Activated naive CD4-positive, alpha-beta T cell treated with anti-CD3 and anti-CD28 coated beads for 36 hours (primary cell): ENCODE data around the gene TBC1D4. TPM values are rescaled to one million over a fixed set of nuclear protein-coding genes. Genes with fewer than 3 reads are reported as not detected.

Experiments
- CTCF ChIA-PET: fragments of 350-600 bp; sonication (Branson Sonifier 250); formaldehyde crosslinking; loops from one replicate; lab custom pipeline; 2021; ENCODE audit warnings: antibody characterized with exemption; lab: Charles Lee
- DNase-seq: peaks from one replicate; pipeline ENCODE4 v3.0.0-alpha.2; 2020
- H3K27ac Mint-ChIP-seq: one replicate; pipeline ENCODE4 v1.8.0; 2021; ENCODE audit warnings: mild to moderate bottlenecking, mixed read lengths
- H3K27me3 Mint-ChIP-seq: one replicate; pipeline ENCODE4 v1.8.0; 2021; ENCODE audit warnings: low read depth, mixed read lengths
- H3K36me3 Mint-ChIP-seq: one replicate; pipeline ENCODE4 v1.8.0; 2021; ENCODE audit warnings: low read depth, mixed read lengths
- H3K4me1 Mint-ChIP-seq: one replicate; pipeline ENCODE4 v1.8.0; 2021; ENCODE audit warnings: low read depth, mixed read lengths
- H3K4me3 Mint-ChIP-seq: one replicate; pipeline ENCODE4 v1.8.0; 2021; ENCODE audit warnings: mild to moderate bottlenecking, moderate library complexity, mixed read lengths
- H3K9me3 Mint-ChIP-seq: one replicate; pipeline ENCODE4 v1.8.0; 2021; ENCODE audit warnings: mixed read lengths
- intact Hi-C: fragments of 100-400 bp; cut with micrococcal nuclease; formaldehyde crosslinking; loops from one replicate; pipeline ENCODE4 v1.15.1; 2023
- total RNA-seq, 2 experiments: library from RNA; stranded (reverse); gene quantifications; one replicate each; pipeline ENCODE4 v1.2.3, GENCODE V29; 2021

The TBC1D4 gene
- total RNA-seq, 2 experiments from 2014 or later = 13.4 to 19.7 TPM

DNA sequence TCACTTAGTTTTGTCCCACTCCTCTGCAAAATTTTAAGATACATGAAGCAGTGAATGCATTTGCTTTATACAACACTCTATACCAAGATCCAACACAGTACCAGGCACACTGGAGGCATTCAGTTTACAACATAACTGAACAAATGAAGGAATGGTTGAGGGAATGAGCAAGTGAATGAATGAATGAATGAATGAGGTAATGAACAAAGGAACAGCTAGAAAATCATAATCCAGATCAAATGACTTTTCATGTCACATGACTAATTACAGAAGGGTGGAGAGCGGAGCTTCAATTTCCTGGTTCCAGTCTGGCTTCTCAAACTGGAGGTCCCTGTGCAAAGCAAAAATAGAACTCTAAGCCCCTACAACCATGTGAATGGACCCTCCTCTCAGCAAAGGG is 16.7 kb downstream of the TBC1D4 start:
- H3K9me3 Mint-ChIP-seq = no peaks in the 10 kb centered on the region
- CTCF ChIA-PET = no interaction called here
- peaks cover 14% of the 10 kb centered on the region for H3K27me3 Mint-ChIP-seq

DNA sequence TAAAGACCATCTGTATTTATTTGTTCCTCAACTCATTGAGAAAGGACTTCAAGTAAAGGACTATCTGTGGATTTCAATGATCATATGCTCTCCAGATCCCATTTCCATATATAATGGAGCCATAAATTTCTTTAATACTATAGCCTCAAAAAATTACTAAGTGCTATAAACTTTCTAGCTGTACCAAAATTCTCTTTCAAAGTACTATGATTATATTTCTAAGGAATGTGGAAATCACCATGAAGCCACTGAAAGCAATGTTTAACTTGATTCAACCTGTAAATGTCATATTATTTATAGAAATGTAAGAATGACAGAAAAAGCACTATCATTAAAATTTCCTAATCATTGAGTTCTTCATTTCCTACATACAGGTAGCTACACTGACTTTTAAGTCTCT is 20.7 kb downstream of the TBC1D4 start:
- Mint-ChIP-seq H3K9me3 (no peaks in the 10 kb centered on the region), H3K27ac (no peak overlapping the region), H3K36me3 (no peaks in the 10 kb centered on the region), H3K4me1 (no peaks in the 10 kb centered on the region), H3K27me3 (peaks cover 12% of the 10 kb centered on the region), H3K4me3 (no peak overlapping the region)
- CTCF ChIA-PET = interaction anchor here (1.0 kb wide), 1 partner anchor 21 kb away, joined by 3 read pairs; the partner anchor contains the start of gene TBC1D4
- intact Hi-C loops = no loop called here
- DNase-seq = no peak

More for the DNA sequence above, 16.7 kb downstream of the TBC1D4 start:
- H3K4me3 Mint-ChIP-seq = no peak overlapping the region
- no peaks in the 10 kb centered on the region for H3K4me1 Mint-ChIP-seq
- intact Hi-C loops = no loop called here
- no peak overlapping the region for H3K27ac Mint-ChIP-seq
- no peaks in the 10 kb centered on the region for H3K36me3 Mint-ChIP-seq
- no peak for DNase-seq

DNA sequence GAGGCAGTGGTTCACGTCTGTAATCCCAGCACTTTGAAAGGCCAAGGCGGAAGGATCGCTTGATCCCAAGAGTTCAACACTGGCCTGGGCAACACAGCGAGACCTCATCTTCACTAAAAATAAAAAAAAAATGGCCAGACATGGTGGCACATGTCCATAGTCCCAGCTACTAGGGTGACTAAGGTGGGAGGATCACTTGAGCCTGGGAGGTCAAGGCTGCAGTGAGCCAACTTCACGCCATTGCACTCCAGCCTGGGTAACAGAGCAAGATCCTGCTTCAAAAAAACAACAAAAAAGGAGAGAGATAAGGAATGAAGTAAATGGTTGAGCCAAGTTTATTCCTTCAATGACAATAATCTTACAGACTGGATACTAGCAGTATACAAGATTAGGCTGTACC is 21.3 kb downstream of the TBC1D4 start:
- intact Hi-C loops = no loop called here
- peaks cover 7% of the 10 kb centered on the region for H3K27me3 Mint-ChIP-seq
- H3K9me3 Mint-ChIP-seq = no peaks in the 10 kb centered on the region
- no peak for DNase-seq
- H3K4me3 Mint-ChIP-seq = no peak overlapping the region
- H3K27ac Mint-ChIP-seq = no peak overlapping the region
- no peaks in the 10 kb centered on the region for H3K4me1 Mint-ChIP-seq
- CTCF ChIA-PET = interaction anchor here (1.0 kb wide), 1 partner anchor 22 kb away, joined by 3 read pairs; the partner anchor contains the start of gene TBC1D4
- H3K36me3 Mint-ChIP-seq = no peaks in the 10 kb centered on the region

DNA sequence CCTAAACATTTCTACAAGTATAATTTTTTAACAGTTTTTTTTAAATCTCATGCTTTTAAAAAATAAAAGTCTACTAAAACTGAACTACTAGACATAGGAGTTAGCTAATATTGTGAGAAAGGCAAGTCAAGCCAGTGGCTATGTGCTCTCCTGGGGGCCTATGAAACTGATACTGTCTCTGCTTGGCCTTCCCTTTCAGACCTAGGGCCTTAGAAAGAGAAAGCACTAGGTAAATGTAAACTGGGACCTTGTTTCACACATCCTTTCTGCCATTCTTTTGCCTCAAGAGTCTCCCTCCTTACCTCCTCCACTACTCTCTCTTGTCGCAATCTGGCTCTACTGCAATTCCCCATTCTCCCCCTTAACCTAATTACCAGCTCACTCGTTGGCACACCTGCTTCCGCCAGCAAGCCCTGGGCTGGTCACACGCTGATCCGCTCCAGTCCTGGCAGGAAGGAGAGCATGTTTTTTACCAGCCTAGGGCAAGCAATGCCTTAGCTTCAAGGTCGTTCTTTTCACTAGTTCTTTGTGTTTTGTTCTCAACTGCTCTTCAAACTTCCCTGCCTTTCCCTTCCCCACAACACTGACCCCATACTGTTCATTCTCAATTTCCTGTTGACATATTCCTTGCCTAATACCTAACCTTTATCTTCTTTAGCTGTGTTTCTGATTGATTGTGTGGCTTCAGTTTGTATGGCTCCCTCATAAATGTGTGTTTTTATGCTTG is 23.1 kb downstream of the TBC1D4 start:
- Mint-ChIP-seq H3K27me3 (peaks cover 6% of the 10 kb centered on the region), H3K9me3 (no peaks in the 10 kb centered on the region), H3K27ac (no peak overlapping the region), H3K36me3 (no peaks in the 10 kb centered on the region), H3K4me3 (no peak overlapping the region), H3K4me1 (no peaks in the 10 kb centered on the region)
- intact Hi-C loops = no loop called here
- DNase-seq = no peak
- CTCF ChIA-PET = no interaction called here

DNA sequence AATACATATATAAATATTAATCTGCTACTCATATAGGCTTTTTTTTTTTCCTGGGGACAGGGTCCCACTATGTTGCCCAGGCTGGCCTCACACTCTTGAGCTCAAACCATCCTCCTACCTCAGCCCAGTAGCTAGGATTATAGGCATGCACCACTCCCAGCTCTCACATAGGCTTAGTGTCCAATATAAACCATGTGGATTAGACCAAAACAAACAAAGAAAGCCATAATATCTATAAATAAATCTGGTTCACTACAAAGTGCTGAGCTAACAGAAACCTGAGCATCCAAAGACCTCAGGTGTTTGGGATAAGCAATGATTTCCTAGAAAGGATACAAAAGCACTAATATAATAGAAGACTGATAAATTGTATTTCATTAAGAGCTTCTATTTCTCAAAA is 26.0 kb downstream of the TBC1D4 start:
- Mint-ChIP-seq H3K4me3 (no peak overlapping the region), H3K27ac (no peak overlapping the region), H3K9me3 (no peaks in the 10 kb centered on the region), H3K36me3 (no peaks in the 10 kb centered on the region), H3K4me1 (no peaks in the 10 kb centered on the region), H3K27me3 (peaks cover 8% of the 10 kb centered on the region)
- intact Hi-C loops = no loop called here
- no peak for DNase-seq
- CTCF ChIA-PET = interaction anchor here (0.8 kb wide), 1 partner anchor 20 kb away, joined by 3 read pairs; no protein-coding TSS in a partner anchor

DNA sequence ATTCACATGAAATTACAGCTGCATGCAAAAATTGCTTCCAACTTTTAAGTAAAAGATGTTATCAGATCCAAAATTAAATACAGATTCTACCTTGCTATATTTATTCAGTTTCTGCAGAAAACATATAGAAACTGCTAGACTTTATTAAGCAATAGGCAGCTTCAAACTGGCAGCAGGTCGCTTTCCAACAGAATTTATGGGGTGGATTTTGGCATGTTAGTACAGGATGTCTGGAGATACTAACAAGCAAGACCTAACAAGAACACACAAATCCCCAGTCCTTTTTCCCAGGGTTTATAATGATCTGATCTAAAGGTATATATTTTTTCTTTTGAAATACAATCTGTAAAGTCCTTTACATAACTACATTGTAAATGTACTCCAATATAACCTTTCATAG is 27.5 kb downstream of the TBC1D4 start:
- Mint-ChIP-seq H3K4me1 (no peaks in the 10 kb centered on the region), H3K27me3 (peaks cover 8% of the 10 kb centered on the region), H3K36me3 (no peaks in the 10 kb centered on the region), H3K9me3 (no peaks in the 10 kb centered on the region), H3K4me3 (no peak overlapping the region), H3K27ac (no peak overlapping the region)
- no peak for DNase-seq
- CTCF ChIA-PET = no interaction called here
- intact Hi-C loops = no loop called here

DNA sequence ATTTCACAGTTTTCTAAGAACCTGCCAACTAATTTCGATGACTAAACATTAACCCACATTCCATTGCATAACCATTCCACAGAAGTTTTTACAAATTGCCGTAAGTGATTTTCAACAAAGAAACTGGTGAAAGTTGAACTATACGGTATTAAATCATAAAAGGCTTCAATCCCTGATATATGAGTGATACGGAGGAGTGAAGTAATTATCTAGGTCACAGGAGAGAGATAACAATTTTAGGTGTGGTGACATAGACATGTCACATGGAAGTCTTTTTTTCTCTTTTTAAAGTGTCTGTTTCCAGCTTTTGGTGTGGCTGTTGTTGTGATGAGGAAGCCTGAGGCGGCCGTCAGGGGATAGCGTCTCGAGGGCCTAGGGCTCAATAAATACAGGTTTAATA is 29.4 kb downstream of the TBC1D4 start:
- Mint-ChIP-seq H3K4me3 (no peak overlapping the region), H3K4me1 (no peaks in the 10 kb centered on the region), H3K27me3 (peaks cover 6% of the 10 kb centered on the region), H3K9me3 (no peaks in the 10 kb centered on the region), H3K27ac (no peak overlapping the region), H3K36me3 (no peaks in the 10 kb centered on the region)
- CTCF ChIA-PET = no interaction called here
- DNase-seq = no peak
- intact Hi-C loops = no loop called here

DNA sequence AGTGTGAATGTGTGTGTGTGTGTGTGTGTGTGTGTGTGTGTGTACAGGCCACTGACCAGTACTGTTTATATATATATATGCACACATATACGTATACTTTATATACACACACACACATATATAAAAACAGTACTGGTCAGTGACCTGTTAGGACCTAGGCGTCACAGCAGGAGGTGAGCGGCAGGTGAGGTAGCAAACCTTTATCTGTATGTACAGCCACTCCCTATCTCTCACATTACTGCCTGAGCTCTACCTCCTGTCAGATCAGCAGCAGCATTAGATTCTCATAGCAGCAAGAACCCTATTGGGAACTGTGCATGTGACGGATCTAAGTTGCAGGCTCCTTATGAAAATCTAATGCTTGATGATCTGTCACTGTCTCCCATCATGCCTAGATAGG is 34.5 kb downstream of the TBC1D4 start:
- CTCF ChIA-PET = no interaction called here
- Mint-ChIP-seq H3K36me3 (no peaks in the 10 kb centered on the region), H3K9me3 (no peaks in the 10 kb centered on the region)

DNA sequence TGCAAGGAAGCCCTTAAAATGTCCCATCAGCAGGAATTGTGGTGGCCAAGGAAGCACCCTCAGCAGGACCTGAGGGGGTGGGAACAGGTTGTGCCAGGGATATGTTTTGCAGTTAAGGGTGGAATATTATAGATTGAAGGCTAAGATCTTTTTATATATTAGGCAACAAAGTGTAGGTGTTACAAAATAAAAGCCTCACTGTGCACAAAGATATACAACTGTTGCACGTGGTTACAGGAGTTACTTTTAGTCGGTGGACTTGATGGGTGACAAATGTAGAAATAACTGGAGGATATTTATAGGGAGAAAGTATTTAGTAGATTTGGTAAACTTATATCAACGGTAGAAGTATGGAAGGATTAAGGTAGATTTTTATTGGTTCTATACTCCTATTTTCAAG is 35.1 kb downstream of the TBC1D4 start:
- no peak for DNase-seq
- Mint-ChIP-seq H3K36me3 (no peaks in the 10 kb centered on the region), H3K4me1 (no peaks in the 10 kb centered on the region), H3K27ac (no peak overlapping the region), H3K27me3 (no peaks in the 10 kb centered on the region), H3K9me3 (no peaks in the 10 kb centered on the region), H3K4me3 (no peak overlapping the region)
- CTCF ChIA-PET = no interaction called here
- intact Hi-C loops = no loop called here

More for the DNA sequence above, 34.5 kb downstream of the TBC1D4 start:
- H3K27ac Mint-ChIP-seq = no peak overlapping the region
- H3K4me1 Mint-ChIP-seq = no peaks in the 10 kb centered on the region
- intact Hi-C loops = no loop called here
- H3K4me3 Mint-ChIP-seq = no peak overlapping the region
- no peak for DNase-seq
- H3K27me3 Mint-ChIP-seq = peaks cover under 1% of the 10 kb centered on the region

DNA sequence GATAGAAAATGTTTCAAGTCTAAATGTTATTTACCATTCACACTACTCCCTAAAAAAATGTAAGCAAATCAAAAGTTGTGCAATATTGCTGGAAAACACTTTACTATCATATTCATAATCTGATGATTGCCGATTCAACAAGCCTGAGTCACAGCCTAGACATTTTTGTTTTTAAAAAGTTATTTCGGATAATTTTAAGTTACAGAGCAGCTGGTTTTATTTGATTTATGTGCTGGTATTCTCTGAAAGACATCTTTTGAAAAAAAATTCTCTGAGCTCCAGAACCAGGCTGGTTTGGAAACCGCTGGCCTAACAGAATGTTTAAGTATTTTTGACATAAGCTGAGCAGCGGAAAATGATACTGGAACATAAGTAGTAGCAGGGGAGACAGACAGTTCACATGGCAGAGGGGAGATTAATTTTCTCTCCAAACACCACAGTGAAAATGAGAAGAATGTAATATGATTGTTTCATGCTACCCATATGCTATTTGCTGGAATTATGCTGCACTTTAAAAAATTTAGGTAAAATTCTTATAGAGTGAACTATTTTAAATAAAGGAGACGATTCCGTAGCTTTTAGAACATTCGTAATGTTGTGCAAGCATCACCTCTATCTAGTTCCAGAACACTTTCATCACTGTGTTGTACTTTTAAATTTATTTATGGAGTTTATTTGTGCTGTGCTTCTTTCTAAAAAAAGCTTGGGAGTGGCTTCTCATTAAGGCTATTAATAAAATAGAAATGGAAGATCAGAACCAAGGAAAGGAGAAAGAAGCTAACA is 36.1 kb downstream of the TBC1D4 start:
- no peak overlapping the region for H3K4me3 Mint-ChIP-seq
- no peaks in the 10 kb centered on the region for H3K4me1 Mint-ChIP-seq
- CTCF ChIA-PET = no interaction called here
- no peaks in the 10 kb centered on the region for H3K9me3 Mint-ChIP-seq
- DNase-seq = no peak
- intact Hi-C loops = no loop called here
- no peaks in the 10 kb centered on the region for H3K36me3 Mint-ChIP-seq
- no peaks in the 10 kb centered on the region for H3K27me3 Mint-ChIP-seq
- H3K27ac Mint-ChIP-seq = no peak overlapping the region

DNA sequence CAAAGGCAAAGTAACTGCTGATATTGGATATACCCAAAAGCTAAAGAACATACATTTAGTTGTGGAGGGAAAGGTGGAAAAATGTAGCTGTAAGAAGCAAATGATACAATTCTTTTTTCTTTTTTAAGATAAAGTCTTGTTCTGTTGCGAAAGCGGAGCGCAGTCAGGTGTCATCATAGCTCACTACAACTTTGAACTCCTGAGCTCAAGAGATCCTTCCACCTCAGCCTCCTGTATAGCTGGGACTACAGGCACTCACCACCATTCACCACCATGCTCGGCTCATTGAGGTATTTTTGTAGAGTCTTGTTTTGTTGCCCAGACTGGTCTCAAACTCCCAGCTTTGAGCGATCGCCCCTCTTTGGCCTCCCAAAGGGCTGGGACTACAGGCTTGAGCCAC is 38.0 kb downstream of the TBC1D4 start:
- H3K4me3 Mint-ChIP-seq = no peak overlapping the region
- no peak for DNase-seq
- H3K36me3 Mint-ChIP-seq = no peaks in the 10 kb centered on the region
- H3K27me3 Mint-ChIP-seq = no peaks in the 10 kb centered on the region
- no peaks in the 10 kb centered on the region for H3K9me3 Mint-ChIP-seq
- intact Hi-C loops = no loop called here
- no peaks in the 10 kb centered on the region for H3K4me1 Mint-ChIP-seq
- H3K27ac Mint-ChIP-seq = no peak overlapping the region
- CTCF ChIA-PET = interaction anchor here (1.1 kb wide), 1 partner anchor 73 kb away, joined by 3 read pairs; no protein-coding TSS in a partner anchor

DNA sequence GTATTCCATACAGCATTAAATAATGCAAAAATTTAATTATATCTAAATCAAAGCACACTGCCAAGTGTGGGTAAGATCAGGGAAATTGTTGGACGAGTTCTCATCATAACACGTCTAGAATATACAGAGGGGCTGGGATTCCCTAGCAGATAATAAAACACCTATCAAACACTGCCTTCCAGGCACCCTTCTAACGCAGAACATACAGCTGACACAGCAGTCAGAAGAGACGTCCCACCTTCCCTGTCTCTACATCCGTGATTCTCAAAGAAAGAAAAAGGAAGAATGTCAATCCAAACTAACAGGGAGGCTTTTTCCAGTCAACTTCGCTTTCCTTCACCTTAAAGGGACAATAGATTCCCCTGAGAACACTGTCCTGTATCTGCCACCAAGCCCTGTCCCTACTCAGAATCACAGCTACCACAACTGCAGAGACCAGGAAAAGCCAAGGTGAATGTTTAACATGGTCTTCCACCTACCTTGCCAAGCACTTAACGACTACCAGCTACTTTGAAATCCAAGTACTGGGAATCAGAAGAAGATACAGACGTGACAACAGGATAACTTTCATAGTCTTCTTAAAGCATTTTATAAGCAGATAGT is 38.5 kb downstream of the TBC1D4 start:
- DNase-seq = no peak
- intact Hi-C loops = no loop called here
- no peaks in the 10 kb centered on the region for H3K27me3 Mint-ChIP-seq
- H3K4me3 Mint-ChIP-seq = no peak overlapping the region
- H3K4me1 Mint-ChIP-seq = no peaks in the 10 kb centered on the region
- CTCF ChIA-PET = interaction anchor here (1.1 kb wide), 1 partner anchor 73 kb away, joined by 3 read pairs; no protein-coding TSS in a partner anchor
- H3K9me3 Mint-ChIP-seq = no peaks in the 10 kb centered on the region
- no peaks in the 10 kb centered on the region for H3K36me3 Mint-ChIP-seq
- no peak overlapping the region for H3K27ac Mint-ChIP-seq
